Activated effector memory CD4-positive, alpha-beta T cell treated with anti-CD3 and anti-CD28 coated beads, Interleukin-2, amount 50 U/mL, for 16 hours (primary cell): ENCODE measurements around the gene SMYD4.

ENCODE experiments used
- DNase-seq: peaks from one replicate; pipeline ENCODE4 v3.0.0-alpha.2; 2020

SMYD4 gene

DNA sequence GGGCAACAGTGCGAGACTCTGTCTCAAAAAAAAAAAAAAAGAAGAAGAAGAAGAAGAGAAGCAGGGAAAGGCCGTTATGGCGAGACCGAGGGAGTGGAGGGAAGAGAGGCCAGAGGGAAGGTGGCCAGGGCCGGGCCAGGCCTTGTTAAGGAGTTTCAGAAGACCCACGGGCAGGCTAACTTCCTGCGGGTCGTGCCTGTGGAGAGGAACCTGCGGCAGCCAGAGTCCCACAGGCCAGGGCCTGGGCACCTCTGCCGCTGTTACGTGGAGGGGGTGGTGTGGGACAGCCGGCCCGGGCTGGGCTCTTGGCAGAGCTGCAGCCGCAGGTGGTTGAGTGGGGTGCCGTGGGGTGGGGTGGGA is 99.8 kb downstream of the SMYD4 start:
- no peak for DNase-seq
